BE2C (cell line): Measurements from ENCODE around the gene MANSC1.

Source experiments
- DNase-seq: peaks from one replicate; pipeline ENCODE4 v3.0.0-alpha.2; 2020
- H3K27me3 ChIP-seq: fragments of 250-450 bp; sonication (Bioruptor Pico); 2 replicates; pipeline ENCODE4 v1.5.1; 2020; ENCODE audit warnings: mild to moderate bottlenecking
- H3K36me3 ChIP-seq: fragments of 250-450 bp; sonication (Bioruptor Pico); 2 replicates; pipeline ENCODE4 v1.5.1; 2020; ENCODE audit warnings: mild to moderate bottlenecking
- H3K4me1 ChIP-seq: fragments of 250-450 bp; sonication (Bioruptor Pico); 2 replicates; pipeline ENCODE4 v1.5.1; 2020
- H3K4me3 ChIP-seq: 2 replicates; pipeline ENCODE4 v1.5.1; 2011; ENCODE audit warnings: low read depth, low read length
- H3K9me3 ChIP-seq: fragments of 250-450 bp; sonication (Bioruptor Pico); 2 replicates; pipeline ENCODE4 v1.5.1; 2020
- TF ChIP-seq, protein P1 (sequence below): IDR thresholded peaks from 2 replicates; pipeline ENCODE4 v1.5.1; 2012; ENCODE audit warnings: mild to moderate bottlenecking, low read depth, low read length

MANSC1 gene

DNA sequence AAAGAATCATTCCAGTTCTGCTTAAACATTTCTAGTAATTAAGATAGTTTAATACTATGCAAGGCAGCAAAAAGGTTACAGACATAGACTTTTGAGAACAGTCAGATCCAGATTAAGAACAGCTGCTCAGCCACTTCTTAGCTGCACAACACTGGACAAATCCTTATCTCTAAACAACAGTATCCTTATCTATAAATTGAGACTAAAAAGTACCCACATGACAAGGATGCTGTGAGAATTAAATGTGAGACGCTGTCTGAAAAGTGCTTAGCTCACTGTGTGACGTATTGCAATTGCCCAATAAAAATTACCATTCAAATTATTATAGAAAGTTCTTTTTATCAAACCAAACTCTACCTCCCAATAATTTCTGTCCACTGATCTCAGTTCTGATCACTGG is 42.4 kb upstream of the MANSC1 start:
- no peaks in the 10 kb centered on the region for H3K36me3 ChIP-seq
- H3K4me3 ChIP-seq = no peak overlapping the region
- no peaks in the 10 kb centered on the region for H3K27me3 ChIP-seq
- TF ChIP-seq, protein P1, sequence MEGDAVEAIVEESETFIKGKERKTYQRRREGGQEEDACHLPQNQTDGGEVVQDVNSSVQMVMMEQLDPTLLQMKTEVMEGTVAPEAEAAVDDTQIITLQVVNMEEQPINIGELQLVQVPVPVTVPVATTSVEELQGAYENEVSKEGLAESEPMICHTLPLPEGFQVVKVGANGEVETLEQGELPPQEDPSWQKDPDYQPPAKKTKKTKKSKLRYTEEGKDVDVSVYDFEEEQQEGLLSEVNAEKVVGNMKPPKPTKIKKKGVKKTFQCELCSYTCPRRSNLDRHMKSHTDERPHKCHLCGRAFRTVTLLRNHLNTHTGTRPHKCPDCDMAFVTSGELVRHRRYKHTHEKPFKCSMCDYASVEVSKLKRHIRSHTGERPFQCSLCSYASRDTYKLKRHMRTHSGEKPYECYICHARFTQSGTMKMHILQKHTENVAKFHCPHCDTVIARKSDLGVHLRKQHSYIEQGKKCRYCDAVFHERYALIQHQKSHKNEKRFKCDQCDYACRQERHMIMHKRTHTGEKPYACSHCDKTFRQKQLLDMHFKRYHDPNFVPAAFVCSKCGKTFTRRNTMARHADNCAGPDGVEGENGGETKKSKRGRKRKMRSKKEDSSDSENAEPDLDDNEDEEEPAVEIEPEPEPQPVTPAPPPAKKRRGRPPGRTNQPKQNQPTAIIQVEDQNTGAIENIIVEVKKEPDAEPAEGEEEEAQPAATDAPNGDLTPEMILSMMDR = no peak
- H3K9me3 ChIP-seq = no peaks in the 10 kb centered on the region
- DNase-seq = no peak
- H3K4me1 ChIP-seq = peaks cover 5% of the 10 kb centered on the region

DNA sequence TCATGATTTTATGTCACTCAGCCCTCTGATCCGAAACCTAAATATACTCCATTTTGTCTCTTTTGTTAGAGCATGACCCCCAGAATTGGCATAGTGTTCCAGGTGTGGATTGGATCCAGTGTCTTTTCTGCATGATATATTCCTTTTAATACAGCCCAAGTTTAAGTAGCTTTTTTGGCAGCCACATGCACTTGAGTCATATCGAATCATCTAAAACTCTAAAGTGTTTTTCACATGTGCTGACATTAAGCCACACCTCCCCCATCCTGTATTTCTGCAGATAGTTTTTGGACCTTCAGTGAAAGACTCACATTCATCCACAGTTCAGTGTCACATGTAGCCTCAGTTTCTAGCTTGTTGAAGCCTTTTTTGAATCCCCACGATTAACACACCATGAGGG is 37.5 kb upstream of the MANSC1 start:
- TF ChIP-seq, protein P1 = no peak
- Histone ChIP-seq H3K27me3 (no peaks in the 10 kb centered on the region), H3K36me3 (no peaks in the 10 kb centered on the region), H3K9me3 (no peaks in the 10 kb centered on the region), H3K4me3 (no peak overlapping the region), H3K4me1 (peaks cover 11% of the 10 kb centered on the region)
- no peak for DNase-seq

DNA sequence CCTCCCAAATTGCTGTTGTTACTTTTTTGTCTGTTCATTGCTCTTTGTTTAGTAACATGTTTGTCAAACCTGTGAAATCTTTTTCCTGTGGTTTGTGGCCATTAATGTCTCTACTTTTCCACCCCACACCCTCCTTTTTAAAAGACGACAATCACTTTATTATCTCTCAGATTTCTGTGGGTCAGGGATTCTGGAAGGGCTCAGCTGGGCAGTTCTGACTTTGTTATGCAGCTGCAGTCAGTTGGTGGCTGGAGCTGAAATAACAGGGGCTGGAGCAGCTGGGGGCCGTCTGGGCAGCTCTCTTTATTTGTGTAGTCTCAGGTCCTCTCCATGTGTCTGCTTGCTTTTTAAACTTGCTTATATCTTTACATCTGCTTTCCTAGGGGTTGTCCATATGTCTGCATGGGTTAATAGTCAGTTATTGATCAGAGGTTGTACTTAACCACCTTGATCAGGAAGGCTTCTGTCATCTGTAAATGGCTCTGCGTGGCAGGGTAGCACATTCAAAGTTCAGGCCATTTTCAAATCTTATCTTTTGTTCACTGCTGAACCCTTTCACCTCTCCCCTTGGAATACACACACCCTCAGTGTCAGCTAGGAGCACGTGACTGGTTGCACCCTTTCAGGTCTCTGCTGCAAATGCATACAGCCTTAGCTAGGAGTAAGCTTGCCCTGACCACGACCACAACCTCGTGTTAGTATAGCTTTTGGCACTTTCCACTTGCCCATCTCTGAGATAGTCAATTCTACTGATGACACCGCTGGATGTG is 34.7 kb upstream of the MANSC1 start:
- Histone ChIP-seq H3K4me3 (no peak overlapping the region), H3K4me1 (peaks cover 11% of the 10 kb centered on the region), H3K36me3 (no peaks in the 10 kb centered on the region), H3K9me3 (no peaks in the 10 kb centered on the region), H3K27me3 (no peaks in the 10 kb centered on the region)
- no peak for DNase-seq
- TF ChIP-seq, protein P1 = no peak

DNA sequence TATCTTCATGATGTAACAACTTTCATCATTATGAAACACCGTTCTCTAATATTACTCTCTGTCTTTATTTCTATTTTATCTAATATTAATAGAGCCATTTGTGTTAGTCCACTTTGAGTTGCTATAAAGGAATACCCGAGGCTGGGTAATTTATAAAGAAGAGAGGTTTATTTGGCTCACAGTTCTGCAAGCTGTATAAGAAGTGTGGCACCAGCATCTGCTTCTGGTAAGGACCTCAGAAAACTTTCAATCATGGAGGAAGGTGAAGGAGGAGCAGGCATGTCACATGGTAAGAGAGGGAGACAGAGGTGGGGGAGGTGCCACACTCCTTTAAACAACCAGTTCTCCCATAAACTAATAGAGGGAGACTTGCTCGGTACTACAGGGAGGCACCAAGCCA is 31.9 kb upstream of the MANSC1 start:
- no peak overlapping the region for H3K4me3 ChIP-seq
- H3K9me3 ChIP-seq = no peaks in the 10 kb centered on the region
- no peak for DNase-seq
- no peaks in the 10 kb centered on the region for H3K27me3 ChIP-seq
- no peaks in the 10 kb centered on the region for H3K36me3 ChIP-seq
- TF ChIP-seq, protein P1 = no peak
- peaks cover 3% of the 10 kb centered on the region; the same call in 1 of the 2 replicates for H3K4me1 ChIP-seq

DNA sequence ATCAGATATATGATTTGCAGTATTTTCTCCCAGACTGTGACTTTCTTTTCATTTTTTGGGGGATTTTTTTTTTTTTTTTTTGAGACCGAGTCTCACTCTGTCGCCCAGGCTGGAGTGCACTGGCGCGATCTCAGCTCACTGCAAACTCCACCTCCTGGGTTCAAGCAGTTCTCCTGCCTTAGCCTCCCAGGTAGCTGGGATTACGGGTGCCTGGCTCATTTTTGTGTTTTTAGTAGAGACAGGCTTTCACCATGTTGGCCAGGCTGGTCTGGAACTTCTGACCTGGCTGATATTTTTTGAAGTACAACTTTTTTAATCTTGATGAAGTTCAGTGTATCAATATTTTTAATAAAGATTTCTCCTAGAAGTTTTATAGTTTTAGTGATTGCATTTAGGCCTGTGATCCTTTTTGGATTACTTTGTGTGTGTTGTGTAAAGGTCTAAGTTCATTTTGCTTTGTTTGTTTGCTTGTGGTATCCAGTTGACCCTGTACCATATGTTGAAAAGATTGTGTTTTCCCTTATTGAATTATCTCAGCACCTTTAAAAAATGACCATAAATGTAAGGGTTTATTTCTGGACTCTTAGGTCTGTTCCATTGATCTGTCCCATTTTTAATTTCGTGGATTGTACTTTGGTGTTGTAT is 31.0 kb upstream of the MANSC1 start:
- H3K4me1 ChIP-seq = peaks cover 3% of the 10 kb centered on the region; the same call in 1 of the 2 replicates
- H3K36me3 ChIP-seq = no peaks in the 10 kb centered on the region
- TF ChIP-seq, protein P1 = no peak
- H3K9me3 ChIP-seq = no peaks in the 10 kb centered on the region
- H3K27me3 ChIP-seq = no peaks in the 10 kb centered on the region
- no peak overlapping the region for H3K4me3 ChIP-seq
- DNase-seq = no peak
